ENCODE data around the gene FOXD4.
"Not testable (repeated sequence)": the region's sequence is repeated elsewhere in the genome, so short reads cannot be mapped to it uniquely, and the experiment has no call there.

FOXD4 gene

DNA sequence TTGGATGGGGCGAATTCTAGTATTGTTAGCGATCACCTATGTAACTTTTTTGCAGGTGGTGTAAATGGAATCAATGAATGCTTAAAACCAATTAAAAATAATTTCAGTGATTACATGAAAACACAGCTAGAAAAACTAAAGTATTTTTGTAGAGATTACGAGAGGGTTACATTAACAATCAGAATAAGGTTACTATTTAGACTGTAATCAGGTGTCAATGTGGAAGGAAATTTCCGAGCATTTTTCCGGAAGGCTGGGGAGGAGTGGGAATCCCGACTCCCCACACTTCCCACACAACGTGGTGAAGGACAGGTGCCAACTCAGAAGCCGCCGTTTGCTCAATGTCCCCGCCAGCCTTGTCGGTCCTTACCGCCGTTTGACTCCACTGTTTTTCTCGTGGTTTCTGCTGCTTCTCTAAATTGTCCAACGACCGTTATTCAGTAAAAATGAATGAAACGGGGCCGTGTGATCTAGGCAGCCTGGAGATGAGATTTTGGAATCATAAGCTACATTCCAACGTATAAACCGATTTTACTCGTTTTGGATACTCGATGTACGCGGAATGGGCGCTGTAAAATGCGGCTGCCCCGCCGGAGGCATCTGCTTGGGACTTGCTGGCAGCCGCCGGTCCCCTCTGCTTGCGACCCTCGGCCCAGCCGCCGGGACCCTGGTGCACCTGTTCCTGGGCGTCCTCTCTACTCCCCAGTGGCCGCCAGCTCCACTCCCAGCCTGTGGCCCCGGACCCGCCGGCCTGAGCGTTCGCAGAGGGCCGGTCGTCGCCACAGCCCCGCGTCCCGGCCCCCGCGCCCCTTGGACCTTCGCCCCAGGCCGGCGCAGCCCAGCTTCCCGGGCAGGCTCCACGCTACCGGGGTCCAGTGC is 5.4 kb downstream of the FOXD4 start:
- H3K27ac ChIP-seq (ENCODE audit: low read depth, low read length); H3K4me3 ChIP-seq (ENCODE audit: low read depth, low read length): not testable (repeated sequence)
- H3K27me3 ChIP-seq (ENCODE audit: insufficient read depth, low read length), result peaks cover 50% of the 10 kb centered on the region

DNA sequence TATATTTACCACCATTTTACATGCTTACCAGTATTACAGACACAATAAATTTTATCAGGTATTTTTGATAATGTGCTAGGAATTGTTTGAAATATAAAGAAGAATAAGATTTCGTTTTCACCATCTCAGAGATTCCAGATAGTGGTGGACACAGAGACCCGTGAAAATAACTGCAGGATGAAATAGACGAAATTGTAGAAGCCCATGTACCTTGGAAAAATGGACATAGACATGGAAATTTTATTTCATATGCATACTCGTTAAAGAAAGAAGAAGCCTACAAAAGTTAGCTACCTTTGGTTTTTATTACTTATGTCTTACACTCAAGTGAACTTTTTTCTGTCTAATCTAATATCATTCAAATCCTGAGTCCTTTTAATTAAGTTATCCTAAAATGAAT is 7.5 kb downstream of the FOXD4 start:
- not testable (repeated sequence) for H3K27ac ChIP-seq (ENCODE audit: low read depth, low read length); H3K4me3 ChIP-seq (ENCODE audit: low read depth, low read length); H3K4me1 ChIP-seq (ENCODE audit: control insufficient read depth, insufficient read depth, low read length, unreplicated experiment); H2AFZ ChIP-seq (ENCODE audit: low read length, unreplicated experiment); H3K36me3 ChIP-seq (ENCODE audit: insufficient read depth, low read length); H3K79me2 ChIP-seq (ENCODE audit: control insufficient read depth, insufficient read depth, low read length, unreplicated experiment)
- H3K27me3 ChIP-seq (ENCODE audit: insufficient read depth, low read length), result peaks cover 40% of the 10 kb centered on the region

More for the DNA sequence above, 5.4 kb downstream of the FOXD4 start:
- not testable (repeated sequence) for H3K4me1 ChIP-seq (ENCODE audit: control insufficient read depth, insufficient read depth, low read length, unreplicated experiment); H3K79me2 ChIP-seq (ENCODE audit: control insufficient read depth, insufficient read depth, low read length, unreplicated experiment); H2AFZ ChIP-seq (ENCODE audit: low read length, unreplicated experiment); H3K36me3 ChIP-seq (ENCODE audit: insufficient read depth, low read length)

DNA sequence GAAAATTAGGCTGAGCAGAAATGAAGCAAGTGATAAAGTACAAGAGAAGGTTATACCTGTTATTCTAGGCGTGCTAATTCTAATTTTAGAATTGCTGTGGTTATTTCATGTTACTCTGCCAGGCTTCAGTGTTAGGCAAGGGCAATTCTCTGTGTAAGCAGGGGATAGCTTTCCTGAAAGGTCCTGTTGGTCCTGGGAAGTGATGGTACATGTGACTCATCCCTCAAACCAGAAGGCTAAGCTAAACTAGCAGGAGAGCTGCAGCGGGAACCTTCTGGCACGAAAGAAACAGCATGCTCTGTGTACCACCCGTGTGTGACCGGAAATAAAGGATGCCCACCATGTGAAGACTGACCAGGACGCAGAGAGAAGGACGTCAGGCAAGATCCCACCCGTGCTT is 8.7 kb downstream of the FOXD4 start:
- not testable (repeated sequence) for H3K27ac ChIP-seq (ENCODE audit: low read depth, low read length); H3K36me3 ChIP-seq (ENCODE audit: insufficient read depth, low read length); H3K4me3 ChIP-seq (ENCODE audit: low read depth, low read length); H2AFZ ChIP-seq (ENCODE audit: low read length, unreplicated experiment); H3K79me2 ChIP-seq (ENCODE audit: control insufficient read depth, insufficient read depth, low read length, unreplicated experiment); H3K4me1 ChIP-seq (ENCODE audit: control insufficient read depth, insufficient read depth, low read length, unreplicated experiment)
- peaks cover 34% of the 10 kb centered on the region for H3K27me3 ChIP-seq (ENCODE audit: insufficient read depth, low read length)

DNA sequence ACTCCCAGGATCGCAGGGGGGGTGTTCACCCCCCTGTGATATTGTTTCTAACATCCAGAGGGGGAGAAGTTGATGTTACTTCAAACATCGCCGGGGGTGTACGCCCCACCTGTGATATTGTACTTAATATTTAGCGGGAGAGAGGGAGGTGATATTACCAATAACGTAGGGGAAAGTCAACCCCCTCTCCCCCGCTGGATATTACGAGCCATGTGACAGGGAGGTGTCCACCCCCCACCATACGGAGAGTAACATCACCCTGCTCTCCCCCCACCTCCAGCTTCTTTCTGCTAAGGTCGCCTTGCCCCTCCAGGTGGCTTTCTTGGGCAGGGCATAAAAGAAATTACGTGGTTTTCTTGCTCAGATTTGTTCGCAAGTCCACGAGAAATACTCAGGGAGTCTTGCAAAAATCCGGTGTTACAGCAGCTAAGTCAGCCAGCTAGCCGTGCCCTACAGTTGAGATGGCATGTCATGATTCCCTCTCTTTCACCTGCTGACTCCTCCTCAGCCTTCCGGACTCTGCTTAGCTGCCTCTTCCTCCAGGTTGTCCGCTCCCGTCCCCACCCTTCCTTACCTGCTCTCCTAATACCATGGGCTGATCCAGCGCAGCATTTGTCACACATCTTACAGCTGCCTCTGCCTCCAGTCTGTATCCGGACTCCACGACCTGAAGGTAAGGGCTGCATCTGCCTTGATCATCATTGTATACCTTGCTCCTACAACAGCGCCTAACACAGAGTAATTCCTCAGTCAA is 9.3 kb downstream of the FOXD4 start:
- H3K79me2 ChIP-seq (ENCODE audit: control insufficient read depth, insufficient read depth, low read length, unreplicated experiment); H3K4me1 ChIP-seq (ENCODE audit: control insufficient read depth, insufficient read depth, low read length, unreplicated experiment); H3K27ac ChIP-seq (ENCODE audit: low read depth, low read length); H2AFZ ChIP-seq (ENCODE audit: low read length, unreplicated experiment); H3K36me3 ChIP-seq (ENCODE audit: insufficient read depth, low read length); H3K4me3 ChIP-seq (ENCODE audit: low read depth, low read length): not testable (repeated sequence)
- H3K27me3 ChIP-seq (ENCODE audit: insufficient read depth, low read length), result peaks cover 27% of the 10 kb centered on the region

DNA sequence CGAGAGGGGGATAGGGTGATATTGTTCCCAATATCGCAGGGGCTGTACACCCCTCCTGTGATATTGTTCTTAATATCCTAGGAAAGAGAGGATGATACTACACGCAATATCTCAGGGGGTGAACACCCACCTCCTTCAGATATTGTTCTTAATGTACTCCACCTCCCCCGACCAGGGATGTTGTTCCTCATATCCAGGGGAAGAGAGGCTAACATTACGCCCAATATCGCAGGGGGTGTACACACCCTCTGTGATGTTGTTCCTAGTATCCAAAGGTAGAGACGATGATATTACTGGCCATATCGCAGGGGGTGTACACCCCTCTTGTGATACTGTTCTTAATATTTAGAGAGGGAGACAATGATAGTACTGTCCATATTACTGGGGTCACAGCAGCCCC is 12.2 kb downstream of the FOXD4 start:
- not testable (repeated sequence) for H3K27ac ChIP-seq (ENCODE audit: low read depth, low read length); H3K4me3 ChIP-seq (ENCODE audit: low read depth, low read length); H2AFZ ChIP-seq (ENCODE audit: low read length, unreplicated experiment); H3K36me3 ChIP-seq (ENCODE audit: insufficient read depth, low read length); H3K4me1 ChIP-seq (ENCODE audit: control insufficient read depth, insufficient read depth, low read length, unreplicated experiment); H3K79me2 ChIP-seq (ENCODE audit: control insufficient read depth, insufficient read depth, low read length, unreplicated experiment)
- peaks cover 11% of the 10 kb centered on the region for H3K27me3 ChIP-seq (ENCODE audit: insufficient read depth, low read length)

DNA sequence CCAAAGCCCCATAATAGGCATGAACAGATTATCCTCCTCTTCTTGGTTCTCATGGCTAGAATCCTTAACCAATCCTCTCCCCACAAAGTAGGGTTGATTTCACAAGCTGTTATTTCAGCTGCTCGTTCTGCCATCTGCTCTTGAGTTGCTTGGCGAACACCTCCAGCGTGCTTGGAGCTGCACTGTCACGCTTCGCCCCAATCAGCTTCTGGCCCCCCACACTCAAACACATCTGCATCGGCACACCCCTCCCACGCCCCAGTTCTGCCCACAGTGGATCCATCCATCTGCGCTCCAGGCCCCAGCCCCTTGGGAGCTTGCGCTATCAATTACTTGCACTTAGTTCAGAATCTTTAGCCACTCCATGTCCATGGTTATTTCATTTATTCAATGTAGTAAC is 17.8 kb downstream of the FOXD4 start:
- H3K27ac ChIP-seq (ENCODE audit: low read depth, low read length); H3K27me3 ChIP-seq (ENCODE audit: insufficient read depth, low read length); H3K79me2 ChIP-seq (ENCODE audit: control insufficient read depth, insufficient read depth, low read length, unreplicated experiment); H3K36me3 ChIP-seq (ENCODE audit: insufficient read depth, low read length); H2AFZ ChIP-seq (ENCODE audit: low read length, unreplicated experiment); H3K4me1 ChIP-seq (ENCODE audit: control insufficient read depth, insufficient read depth, low read length, unreplicated experiment); H3K4me3 ChIP-seq (ENCODE audit: low read depth, low read length): not testable (repeated sequence)

DNA sequence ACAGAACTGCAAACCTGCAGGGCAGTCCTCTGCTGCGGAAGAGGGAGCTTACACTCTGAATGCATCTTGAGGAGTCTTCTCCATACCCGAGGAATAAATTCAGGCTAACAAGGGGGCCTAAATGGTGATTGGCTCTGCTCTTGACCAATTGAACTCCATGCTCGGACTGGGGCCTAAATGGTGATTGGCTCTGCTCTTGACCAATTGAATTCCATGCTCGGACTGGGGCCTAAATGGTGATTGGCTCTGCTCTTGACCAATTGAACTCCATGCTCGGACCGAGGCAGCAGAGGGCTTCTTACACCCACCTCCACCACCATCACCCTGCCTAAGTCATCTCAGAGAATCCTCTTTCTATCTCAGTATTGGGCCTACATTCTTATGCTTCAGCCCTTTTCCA is 18.4 kb downstream of the FOXD4 start:
- not testable (repeated sequence) for H3K79me2 ChIP-seq (ENCODE audit: control insufficient read depth, insufficient read depth, low read length, unreplicated experiment); H2AFZ ChIP-seq (ENCODE audit: low read length, unreplicated experiment); H3K36me3 ChIP-seq (ENCODE audit: insufficient read depth, low read length); H3K27ac ChIP-seq (ENCODE audit: low read depth, low read length); H3K4me1 ChIP-seq (ENCODE audit: control insufficient read depth, insufficient read depth, low read length, unreplicated experiment); H3K27me3 ChIP-seq (ENCODE audit: insufficient read depth, low read length); H3K4me3 ChIP-seq (ENCODE audit: low read depth, low read length)

DNA sequence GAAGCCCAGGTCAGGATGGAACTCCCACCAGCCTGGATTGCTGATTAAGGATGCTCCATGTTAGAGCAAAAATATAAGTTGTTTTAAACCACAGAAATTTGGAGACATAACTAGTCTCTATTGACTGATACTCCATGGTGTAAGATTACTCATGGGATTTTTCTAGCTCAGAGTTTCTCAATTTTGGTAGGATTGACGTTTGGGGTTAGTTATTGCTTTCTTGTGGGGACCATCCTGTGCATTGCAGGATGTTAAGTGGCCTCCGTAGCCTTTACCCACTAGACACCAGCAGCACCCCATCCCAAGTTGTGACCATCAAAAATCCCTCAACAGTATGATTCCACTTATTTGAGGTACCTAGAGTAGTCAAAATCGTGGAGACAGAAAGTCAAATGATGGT is 19.4 kb downstream of the FOXD4 start:
- H3K4me3 ChIP-seq (ENCODE audit: low read depth, low read length); H2AFZ ChIP-seq (ENCODE audit: low read length, unreplicated experiment); H3K27me3 ChIP-seq (ENCODE audit: insufficient read depth, low read length); H3K79me2 ChIP-seq (ENCODE audit: control insufficient read depth, insufficient read depth, low read length, unreplicated experiment); H3K36me3 ChIP-seq (ENCODE audit: insufficient read depth, low read length); H3K4me1 ChIP-seq (ENCODE audit: control insufficient read depth, insufficient read depth, low read length, unreplicated experiment); H3K27ac ChIP-seq (ENCODE audit: low read depth, low read length): not testable (repeated sequence)

DNA sequence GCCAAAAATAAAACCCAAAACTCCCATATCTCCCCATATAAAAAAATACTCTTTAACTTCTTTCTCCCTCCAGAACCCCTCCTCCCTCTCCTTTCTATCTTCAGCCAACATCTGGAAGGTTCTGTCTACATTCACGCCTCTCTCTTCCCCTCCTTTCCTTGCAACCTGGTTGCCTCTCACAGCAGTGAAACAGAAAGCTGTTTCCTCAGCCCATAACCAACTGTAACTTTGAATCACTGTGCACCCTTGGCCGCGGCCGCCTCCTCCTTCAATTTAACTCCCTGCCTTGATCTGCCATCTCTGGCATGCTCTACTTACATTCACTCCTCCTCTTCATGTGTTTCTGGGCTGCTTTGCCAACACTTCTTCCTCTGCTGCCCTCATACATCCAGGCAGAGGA is 23.2 kb downstream of the FOXD4 start:
- not testable (repeated sequence) for H2AFZ ChIP-seq (ENCODE audit: low read length, unreplicated experiment); H3K27me3 ChIP-seq (ENCODE audit: insufficient read depth, low read length); H3K36me3 ChIP-seq (ENCODE audit: insufficient read depth, low read length); H3K4me1 ChIP-seq (ENCODE audit: control insufficient read depth, insufficient read depth, low read length, unreplicated experiment); H3K4me3 ChIP-seq (ENCODE audit: low read depth, low read length); H3K79me2 ChIP-seq (ENCODE audit: control insufficient read depth, insufficient read depth, low read length, unreplicated experiment); H3K27ac ChIP-seq (ENCODE audit: low read depth, low read length)

DNA sequence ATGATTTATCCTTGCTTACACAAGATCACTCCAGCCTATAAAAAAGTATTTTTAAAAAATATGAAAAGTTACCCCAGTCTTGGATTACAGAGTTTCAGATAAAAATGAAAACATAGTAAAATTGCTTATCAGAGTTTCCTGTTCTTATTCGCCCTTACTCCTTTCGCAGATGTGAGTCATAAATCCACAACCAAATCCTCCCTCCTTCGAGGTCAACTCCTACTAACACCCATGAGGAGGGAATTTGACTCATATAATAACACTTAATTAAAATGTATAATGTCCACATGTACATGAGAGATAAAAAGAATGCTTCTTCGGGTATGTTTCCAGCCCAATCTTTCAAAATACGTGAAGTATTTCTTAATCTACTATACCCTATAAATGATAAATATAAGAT is 23.9 kb downstream of the FOXD4 start:
- not testable (repeated sequence) for H3K4me3 ChIP-seq (ENCODE audit: low read depth, low read length); H3K27ac ChIP-seq (ENCODE audit: low read depth, low read length); H3K27me3 ChIP-seq (ENCODE audit: insufficient read depth, low read length); H3K36me3 ChIP-seq (ENCODE audit: insufficient read depth, low read length); H2AFZ ChIP-seq (ENCODE audit: low read length, unreplicated experiment); H3K79me2 ChIP-seq (ENCODE audit: control insufficient read depth, insufficient read depth, low read length, unreplicated experiment); H3K4me1 ChIP-seq (ENCODE audit: control insufficient read depth, insufficient read depth, low read length, unreplicated experiment)

DNA sequence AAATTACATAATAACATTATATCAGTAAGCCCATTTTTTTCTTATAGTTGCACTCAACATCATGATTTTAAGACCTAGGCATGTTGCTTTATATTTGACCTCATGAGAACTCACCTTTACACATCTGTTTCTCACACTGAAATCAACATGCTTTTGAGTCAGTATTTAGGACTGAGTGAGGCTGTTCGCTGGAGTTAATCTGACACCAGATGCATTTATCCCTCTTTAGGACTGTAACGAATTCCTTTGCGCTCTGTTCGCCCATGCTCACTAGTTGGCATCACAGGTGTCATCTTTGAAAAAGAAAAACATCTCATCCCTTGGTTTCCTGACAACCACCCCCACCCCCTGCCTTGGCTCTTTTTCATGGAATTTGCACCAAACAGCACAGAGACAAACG is 24.3 kb downstream of the FOXD4 start:
- not testable (repeated sequence) for H3K27ac ChIP-seq (ENCODE audit: low read depth, low read length); H3K36me3 ChIP-seq (ENCODE audit: insufficient read depth, low read length); H3K27me3 ChIP-seq (ENCODE audit: insufficient read depth, low read length); H3K79me2 ChIP-seq (ENCODE audit: control insufficient read depth, insufficient read depth, low read length, unreplicated experiment); H3K4me3 ChIP-seq (ENCODE audit: low read depth, low read length); H2AFZ ChIP-seq (ENCODE audit: low read length, unreplicated experiment); H3K4me1 ChIP-seq (ENCODE audit: control insufficient read depth, insufficient read depth, low read length, unreplicated experiment)
